OCI-LY1 (cell line): ENCODE measurements around the gene KRT6B.

ENCODE experiments used
- H2AFZ ChIP-seq: fragments of 200-600 bp; sonication (generic), shearing (Covaris generic); 2 replicates; pipeline ENCODE4 v1.6.0; 2014; ENCODE audit warnings: antibody characterized with exemption, mild to moderate bottlenecking, low read length
- H3F3A ChIP-seq: fragments of 200-600 bp; sonication (generic), shearing (Covaris generic); 2 replicates; pipeline ENCODE4 v1.6.0; 2014; ENCODE audit warnings: mild to moderate bottlenecking, antibody characterized with exemption, low read length, moderate library complexity; ENCODE audit not compliant: insufficient read depth
- H3K27ac ChIP-seq: fragments of 200-600 bp; sonication (generic); 2 replicates; pipeline ENCODE4 v1.5.1; 2014; ENCODE audit warnings: low read length, mixed run types, mild to moderate bottlenecking, low read depth; ENCODE audit not compliant: poor library complexity, severe bottlenecking
- H3K27me3 ChIP-seq: fragments of 200-600 bp; sonication (generic); 2 replicates; pipeline ENCODE4 v1.6.0; 2014; ENCODE audit warnings: antibody characterized with exemption, mild to moderate bottlenecking, low read length, moderate library complexity; ENCODE audit not compliant: insufficient read depth
- H3K36me3 ChIP-seq: fragments of 200-600 bp; sonication (generic); 2 replicates; pipeline ENCODE4 v1.6.1; 2014; ENCODE audit warnings: mild to moderate bottlenecking, antibody characterized with exemption, low read length, moderate library complexity, mixed read lengths; ENCODE audit not compliant: insufficient read depth
- H3K4me1 ChIP-seq: fragments of 200-600 bp; sonication (generic); 2 replicates; pipeline ENCODE4 v1.5.1; 2014; ENCODE audit warnings: mild to moderate bottlenecking, low read length, moderate library complexity; ENCODE audit not compliant: insufficient read depth, severe bottlenecking
- H3K4me2 ChIP-seq: fragments of 200-600 bp; sonication (generic), shearing (Covaris generic); 2 replicates; pipeline ENCODE4 v1.6.1; 2014; ENCODE audit warnings: low read length
- H3K4me3 ChIP-seq: fragments of 200-600 bp; sonication (generic); 2 replicates; pipeline ENCODE4 v1.5.1; 2014; ENCODE audit warnings: low read length, low read depth, mild to moderate bottlenecking, mixed read lengths; ENCODE audit not compliant: poor library complexity, severe bottlenecking
- H3K79me2 ChIP-seq: fragments of 200-600 bp; shearing (Covaris generic); 2 replicates; pipeline ENCODE4 v1.6.1; 2016; ENCODE audit warnings: mixed run types, low read length, mixed read lengths; ENCODE audit not compliant: insufficient read depth
- H3K9ac ChIP-seq: fragments of 200-600 bp; sonication (generic), shearing (Covaris generic); 2 replicates; pipeline ENCODE4 v1.6.1; 2014; ENCODE audit warnings: mild to moderate bottlenecking, low read length, mixed read lengths
- H3K9me2 ChIP-seq: fragments of 200-600 bp; sonication (generic), shearing (Covaris generic); 2 replicates; pipeline ENCODE4 v1.6.1; 2014; ENCODE audit warnings: low read depth, mild to moderate bottlenecking, low read length, mixed read lengths
- H3K9me3 ChIP-seq: fragments of 200-600 bp; shearing (Covaris generic); 2 replicates; pipeline ENCODE4 v1.6.1; 2014; ENCODE audit warnings: low read length, mixed read lengths
- H4K20me1 ChIP-seq: fragments of 200-600 bp; sonication (generic), shearing (Covaris generic); 2 replicates; pipeline ENCODE4 v1.6.0; 2016; ENCODE audit warnings: mild to moderate bottlenecking, low read length; ENCODE audit not compliant: insufficient read depth
- EZH2 ChIP-seq: fragments of 200-600 bp; sonication (generic), shearing (Covaris generic); IDR thresholded peaks from 2 replicates; pipeline ENCODE4 v1.8.0; 2017; ENCODE audit warnings: borderline replicate concordance, mixed run types, mild to moderate bottlenecking, antibody characterized with exemption, low read length, moderate library complexity, mixed read lengths
- TF ChIP-seq, protein P1 (sequence below): fragments of 200-600 bp; sonication (generic), shearing (Covaris generic); IDR thresholded peaks from 2 replicates; pipeline ENCODE4 v1.5.1; 2017; ENCODE audit warnings: mild to moderate bottlenecking, antibody characterized with exemption, low read length, moderate library complexity, mixed read lengths

The KRT6B gene

DNA sequence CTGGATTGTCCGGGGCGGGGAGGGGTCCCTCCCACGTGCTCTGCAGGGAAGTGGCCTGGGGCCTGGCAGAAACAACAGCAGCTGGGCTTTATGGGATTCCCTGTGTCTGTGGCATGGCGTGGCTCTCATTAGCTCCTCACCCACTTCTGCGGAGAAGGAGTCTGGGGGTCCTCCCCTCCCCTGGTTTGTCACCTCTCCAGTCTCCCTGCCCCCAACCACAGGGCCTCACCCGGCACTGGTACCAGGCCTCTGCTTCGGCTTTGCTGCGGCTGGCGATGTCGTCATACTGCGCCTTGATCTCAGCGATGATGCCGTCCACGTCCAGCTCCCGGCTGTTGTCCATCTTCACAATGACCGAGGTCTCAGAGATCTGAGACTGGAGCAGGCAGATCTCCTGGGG lies 52.2 kb downstream of the KRT6B start:
- H3K9ac ChIP-seq, result no peak overlapping the region
- no peak overlapping the region for H3K27ac ChIP-seq
- H3K4me2 ChIP-seq, result no peak overlapping the region
- no peaks in the 10 kb centered on the region for H4K20me1 ChIP-seq
- no peaks in the 10 kb centered on the region for H3F3A ChIP-seq
- no peaks in the 10 kb centered on the region for H3K9me3 ChIP-seq
- no peaks in the 10 kb centered on the region for H3K36me3 ChIP-seq
- H3K9me2 ChIP-seq, result no peaks in the 10 kb centered on the region
- no peak overlapping the region for H3K4me3 ChIP-seq
- no peak overlapping the region for H2AFZ ChIP-seq
- no peaks in the 10 kb centered on the region for H3K79me2 ChIP-seq
- H3K27me3 ChIP-seq, result no peaks in the 10 kb centered on the region
- TF ChIP-seq, protein P1, sequence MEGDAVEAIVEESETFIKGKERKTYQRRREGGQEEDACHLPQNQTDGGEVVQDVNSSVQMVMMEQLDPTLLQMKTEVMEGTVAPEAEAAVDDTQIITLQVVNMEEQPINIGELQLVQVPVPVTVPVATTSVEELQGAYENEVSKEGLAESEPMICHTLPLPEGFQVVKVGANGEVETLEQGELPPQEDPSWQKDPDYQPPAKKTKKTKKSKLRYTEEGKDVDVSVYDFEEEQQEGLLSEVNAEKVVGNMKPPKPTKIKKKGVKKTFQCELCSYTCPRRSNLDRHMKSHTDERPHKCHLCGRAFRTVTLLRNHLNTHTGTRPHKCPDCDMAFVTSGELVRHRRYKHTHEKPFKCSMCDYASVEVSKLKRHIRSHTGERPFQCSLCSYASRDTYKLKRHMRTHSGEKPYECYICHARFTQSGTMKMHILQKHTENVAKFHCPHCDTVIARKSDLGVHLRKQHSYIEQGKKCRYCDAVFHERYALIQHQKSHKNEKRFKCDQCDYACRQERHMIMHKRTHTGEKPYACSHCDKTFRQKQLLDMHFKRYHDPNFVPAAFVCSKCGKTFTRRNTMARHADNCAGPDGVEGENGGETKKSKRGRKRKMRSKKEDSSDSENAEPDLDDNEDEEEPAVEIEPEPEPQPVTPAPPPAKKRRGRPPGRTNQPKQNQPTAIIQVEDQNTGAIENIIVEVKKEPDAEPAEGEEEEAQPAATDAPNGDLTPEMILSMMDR, result no peak
- no peak for TF ChIP-seq EZH2
- H3K4me1 ChIP-seq, result no peaks in the 10 kb centered on the region

- Histone ChIP-seq H3K79me2 (no peaks in the 10 kb centered on the region), H3K36me3 (no peaks in the 10 kb centered on the region), H3K9ac (no peak overlapping the region), H2AFZ (no peak overlapping the region), H3K27me3 (no peaks in the 10 kb centered on the region), H3K9me2 (no peaks in the 10 kb centered on the region), H3K27ac (no peak overlapping the region), H3K4me2 (no peak overlapping the region), H3K9me3 (no peaks in the 10 kb centered on the region), H3K4me3 (no peak overlapping the region), H4K20me1 (no peaks in the 10 kb centered on the region), H3K4me1 (no peaks in the 10 kb centered on the region), H3F3A (no peaks in the 10 kb centered on the region)
- TF ChIP-seq EZH2, result no peak
- TF ChIP-seq, protein P1, result no peak
These were observed 53.8 kb downstream of the KRT6B start for GRCh38 chr12:52398176-52398575.

- H3K27ac ChIP-seq, result no peak overlapping the region
- no peaks in the 10 kb centered on the region for H3K9me3 ChIP-seq
- no peaks in the 10 kb centered on the region for H3K27me3 ChIP-seq
- no peaks in the 10 kb centered on the region for H3K4me1 ChIP-seq
- H3K79me2 ChIP-seq, result no peaks in the 10 kb centered on the region
- no peak for TF ChIP-seq EZH2
- no peaks in the 10 kb centered on the region for H3K9me2 ChIP-seq
- H3K4me2 ChIP-seq, result no peak overlapping the region
- no peaks in the 10 kb centered on the region for H3K36me3 ChIP-seq
- H4K20me1 ChIP-seq, result no peaks in the 10 kb centered on the region
- no peak overlapping the region for H3K4me3 ChIP-seq
- H3K9ac ChIP-seq, result no peak overlapping the region
- H3F3A ChIP-seq, result no peaks in the 10 kb centered on the region
- H2AFZ ChIP-seq, result no peak overlapping the region
These were observed 55.3 kb downstream of the KRT6B start for GRCh38 chr12:52396656-52397055.
